Heart left ventricle (tissue), 13 donors: ENCODE results near the gene GNG3.

ENCODE experiments used
- CTCF ChIP-seq, 12 donors: fragments of 200-600 bp; sonication (generic) in 4 of 12; IDR thresholded peaks; one replicate each; pipeline versions ENCODE4 v1.5.0 to v1.8.0; 2018 to 2022; ENCODE audit warnings: antibody characterized with exemption in 12 of 12, mild to moderate bottlenecking in 5 of 12
- POLR2A ChIP-seq, 2 donors: fragments of 450-650 bp; IDR thresholded peaks; one replicate each; pipeline ENCODE4 v1.6.1; 2017; ENCODE audit warnings: antibody characterized with exemption in 2 of 2, mild to moderate bottlenecking in 2 of 2, moderate library complexity in 2 of 2
- donor health status: ischemic (EF 13 %, LVEDD 7.1; RV severe dilation, severe dysfunction).
- donor health status: DM: no; HTN: yes; CAD: no.
- donor health status: DM: no; HTN: no; CAD: no.
- donor health status: ischemic (EF 25% LVEDD 6.9; RV normal size, moderate dysfunction).
- donor health status: ischemic (EF 25% LVEDD 5.7; RV mildly dilated, moderate dysfunction).
- donor health status: ischemic (EF 35%, LVEDD 5.7; RV mildly dilated, moderate dysfunction).
- donor health status: nonischemic (EF 11% LVEDD 7.7; RV severe dilation, severe dysfunction).
- donor health status: DM: yes; HTN: yes; CAD: no.
- donor health status: PGD.
- donor health status: ischemic (EF 29% LVEDD 5.4; RV normal size, mild dysfunction).
- donor health status: nonischemic (EF 23%, LVEDD 6.1; RV moderate dilation, normal function).

DNA sequence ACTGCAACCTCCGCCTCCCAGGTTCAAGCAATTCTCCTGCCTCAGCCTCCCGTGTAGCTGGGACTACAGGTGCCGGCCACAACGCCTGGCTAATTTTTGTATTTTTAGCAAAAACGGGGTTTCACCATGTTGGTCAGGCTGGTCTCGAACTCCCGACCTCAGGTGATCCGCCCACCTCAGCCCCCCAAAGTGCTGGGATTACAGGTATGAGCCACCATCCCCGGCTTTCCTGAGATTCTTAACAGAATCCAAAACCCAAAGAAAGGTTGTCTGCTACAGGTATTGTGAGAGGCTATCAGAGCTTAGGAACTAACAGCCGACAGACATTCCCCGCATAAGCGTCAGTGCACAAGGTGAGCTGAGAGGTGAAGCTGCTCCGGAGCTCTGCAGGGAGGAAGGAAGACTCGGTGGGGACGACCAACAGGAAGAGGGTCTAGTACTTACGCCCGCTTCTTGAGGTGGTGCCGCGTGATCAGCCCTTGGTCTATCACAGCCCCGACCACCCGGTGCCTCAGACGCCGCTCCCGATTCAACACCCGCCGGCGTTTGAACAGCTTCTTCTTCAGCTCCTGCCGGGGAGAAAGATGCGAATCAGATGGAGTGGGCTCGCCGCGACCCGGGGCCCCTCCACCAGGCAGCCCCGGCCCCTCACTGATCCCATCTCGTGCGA is 42.9 kb upstream of the GNG3 start:
- no peak for TF ChIP-seq POLR2A (IDR thresholded peaks at IDR 0.05)
- TF ChIP-seq CTCF (IDR thresholded peaks at IDR 0.05): no peak
